ENCODE data around the gene MAN2A1.

DNA sequence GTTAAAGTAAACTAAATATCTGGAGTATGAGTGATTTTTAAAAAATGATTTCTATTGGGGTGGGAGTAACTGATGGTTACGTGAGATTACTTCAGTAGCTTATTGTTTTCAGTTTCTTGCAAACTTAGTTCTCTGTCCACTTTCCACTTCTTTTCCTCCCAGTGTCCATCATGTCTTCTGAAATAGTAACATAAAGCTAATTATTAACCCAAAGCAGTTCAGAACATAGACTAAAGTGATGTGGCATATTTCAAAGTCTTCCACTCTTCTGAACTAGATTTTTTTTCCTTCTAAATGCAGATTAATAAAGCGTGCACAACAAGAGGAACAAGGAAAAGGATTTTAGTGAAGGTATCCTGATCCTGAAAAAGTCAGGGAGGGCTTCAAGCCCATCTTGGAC lies 114.1 kb downstream of the MAN2A1 start:
- no peak for TF ChIP-seq ZBTB7A (IDR thresholded peaks at IDR 0.05; ENCODE audit: low read depth)
- TF ChIP-seq, protein P1, sequence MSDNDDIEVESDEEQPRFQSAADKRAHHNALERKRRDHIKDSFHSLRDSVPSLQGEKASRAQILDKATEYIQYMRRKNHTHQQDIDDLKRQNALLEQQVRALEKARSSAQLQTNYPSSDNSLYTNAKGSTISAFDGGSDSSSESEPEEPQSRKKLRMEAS (IDR thresholded peaks at IDR 0.05): no peak
- no peak for TF ChIP-seq EP300 (IDR thresholded peaks at IDR 0.05; ENCODE audit: borderline replicate concordance)
- TF ChIP-seq, protein P2, sequence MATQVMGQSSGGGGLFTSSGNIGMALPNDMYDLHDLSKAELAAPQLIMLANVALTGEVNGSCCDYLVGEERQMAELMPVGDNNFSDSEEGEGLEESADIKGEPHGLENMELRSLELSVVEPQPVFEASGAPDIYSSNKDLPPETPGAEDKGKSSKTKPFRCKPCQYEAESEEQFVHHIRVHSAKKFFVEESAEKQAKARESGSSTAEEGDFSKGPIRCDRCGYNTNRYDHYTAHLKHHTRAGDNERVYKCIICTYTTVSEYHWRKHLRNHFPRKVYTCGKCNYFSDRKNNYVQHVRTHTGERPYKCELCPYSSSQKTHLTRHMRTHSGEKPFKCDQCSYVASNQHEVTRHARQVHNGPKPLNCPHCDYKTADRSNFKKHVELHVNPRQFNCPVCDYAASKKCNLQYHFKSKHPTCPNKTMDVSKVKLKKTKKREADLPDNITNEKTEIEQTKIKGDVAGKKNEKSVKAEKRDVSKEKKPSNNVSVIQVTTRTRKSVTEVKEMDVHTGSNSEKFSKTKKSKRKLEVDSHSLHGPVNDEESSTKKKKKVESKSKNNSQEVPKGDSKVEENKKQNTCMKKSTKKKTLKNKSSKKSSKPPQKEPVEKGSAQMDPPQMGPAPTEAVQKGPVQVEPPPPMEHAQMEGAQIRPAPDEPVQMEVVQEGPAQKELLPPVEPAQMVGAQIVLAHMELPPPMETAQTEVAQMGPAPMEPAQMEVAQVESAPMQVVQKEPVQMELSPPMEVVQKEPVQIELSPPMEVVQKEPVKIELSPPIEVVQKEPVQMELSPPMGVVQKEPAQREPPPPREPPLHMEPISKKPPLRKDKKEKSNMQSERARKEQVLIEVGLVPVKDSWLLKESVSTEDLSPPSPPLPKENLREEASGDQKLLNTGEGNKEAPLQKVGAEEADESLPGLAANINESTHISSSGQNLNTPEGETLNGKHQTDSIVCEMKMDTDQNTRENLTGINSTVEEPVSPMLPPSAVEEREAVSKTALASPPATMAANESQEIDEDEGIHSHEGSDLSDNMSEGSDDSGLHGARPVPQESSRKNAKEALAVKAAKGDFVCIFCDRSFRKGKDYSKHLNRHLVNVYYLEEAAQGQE (IDR thresholded peaks at IDR 0.05; ENCODE audit: low read depth): no peak
- TF ChIP-seq TAF1 (IDR thresholded peaks at IDR 0.05; ENCODE audit: low read depth): no peak
- TF ChIP-seq TCF12 (IDR thresholded peaks at IDR 0.05; ENCODE audit: low read depth): no peak
- no peak for TF ChIP-seq CEBPB (IDR thresholded peaks at IDR 0.05)
